Measurements from ENCODE around the gene OSTC. TPM values are rescaled to one million over a fixed set of nuclear protein-coding genes. Genes with fewer than 3 reads are reported as not detected.

The OSTC gene
- total and polyA plus RNA-seq, 9 of the 15 experiments (the other 6 are each of a cell fraction or from before 2014, with no cell fraction given), result 112 to 966 (median 235) TPM

- TF ChIP-seq ZNF41 (CRISPR knock-in tag; conservative IDR thresholded peaks at IDR 0.05), result no peak
- TF ChIP-seq HNRNPUL1 (IDR thresholded peaks at IDR 0.05; ENCODE audit: low read length), result 0 out of 2 replicates have a peak, but pooled peaks have one; percentile 76
- peak; percentile 99 for TF ChIP-seq GABPA (tag; conservative IDR thresholded peaks at IDR 0.05; ENCODE audit: low read depth)
- TF ChIP-seq ZNF134 (CRISPR knock-in tag; conservative IDR thresholded peaks at IDR 0.05), result no peak
- TF ChIP-seq RUNX1 (IDR thresholded peaks at IDR 0.05; ENCODE audit: low read depth), result no peak
- no peak for TF ChIP-seq MYBL2 (IDR thresholded peaks at IDR 0.05; ENCODE audit: low read depth)
- no peak for TF ChIP-seq MYBL2 (CRISPR knock-in tag; IDR thresholded peaks at IDR 0.05; ENCODE audit: borderline replicate concordance)
- no peak for TF ChIP-seq E2F3 (CRISPR knock-in tag; IDR thresholded peaks at IDR 0.05)
- TF ChIP-seq NCOA6 (IDR thresholded peaks at IDR 0.05), result no peak
- no peak for TF ChIP-seq ZNF830 (CRISPR knock-in tag; IDR thresholded peaks at IDR 0.05)
- no peak for TF ChIP-seq CAMTA2 (CRISPR knock-in tag; conservative IDR thresholded peaks at IDR 0.05)
- TF ChIP-seq REST (IDR thresholded peaks at IDR 0.05; ENCODE audit: borderline replicate concordance), result no peak
- TF ChIP-seq REST (CRISPR knock-in tag; IDR thresholded peaks at IDR 0.05; ENCODE audit: low read depth), result no peak
- TF ChIP-seq TAF1 (IDR thresholded peaks at IDR 0.05; ENCODE audit: control insufficient read depth, extremely low read depth, insufficient read depth, low read length, severe bottlenecking), result peak; percentile 97
- TF ChIP-seq EP400 (IDR thresholded peaks at IDR 0.05), result peak; percentile 98
- TF ChIP-seq USF2 (CRISPR knock-in tag; IDR thresholded peaks at IDR 0.05), result no peak
- 0 out of 2 replicates have a peak, but pooled peaks have one; percentile 2 for TF ChIP-seq SMARCC2 (IDR thresholded peaks at IDR 0.05; ENCODE audit: low read depth)
- peak in 1 of 2 experiments; percentile 79 for TF ChIP-seq NCOA2 (IDR thresholded peaks at IDR 0.05; ENCODE audit: partially characterized antibody in 2 of 2)
- no peak for TF ChIP-seq ZNF561 (CRISPR knock-in tag; conservative IDR thresholded peaks at IDR 0.05)
- peak; percentile 98 for TF ChIP-seq PHF20 (IDR thresholded peaks at IDR 0.05; ENCODE audit: partially characterized antibody)
- peak; percentile 51; the same call in 1 of the 2 replicates for TF ChIP-seq FOXK1 (CRISPR knock-in tag; IDR thresholded peaks at IDR 0.05; ENCODE audit: borderline replicate concordance)
- TF ChIP-seq ZNF436 (CRISPR knock-in tag; IDR thresholded peaks at IDR 0.05), result no peak
Measured at GRCh38 chr4:108620101-108620932, 30.1 kb upstream of the OSTC start, which contains the start of gene RPL34 (continued).
